CD8-positive, alpha-beta memory T cell (primary cell): ENCODE results near the gene CCDC88C. TPM values are rescaled to one million over a fixed set of nuclear protein-coding genes. Genes with fewer than 3 reads are reported as not detected.
"Not testable (repeated sequence)": the region's sequence is repeated elsewhere in the genome, so short reads cannot be mapped to it uniquely, and the experiment has no call there.

ENCODE experiments used
- CTCF ChIA-PET: fragments of 350-600 bp; sonication (Branson Sonifier 250); formaldehyde crosslinking; loops from one replicate; lab custom pipeline; 2021; ENCODE audit warnings: antibody characterized with exemption; lab: Charles Lee
- POLR2A ChIA-PET: fragments of 350-600 bp; sonication (Branson Sonifier 250); formaldehyde crosslinking; loops from one replicate; lab custom pipeline; 2021; ENCODE audit warnings: antibody characterized with exemption; lab: Charles Lee
- DNase-seq, 5 donors: peaks; one replicate each; pipeline versions ENCODE4 v3.0.0 to v3.0.0-alpha.2; 2020 to 2022; ENCODE audit warnings: mixed read lengths in 1 of 5
- H3K27ac ChIP-seq: one replicate; pipeline ENCODE4 v1.7.0; 2013; ENCODE audit warnings: low read depth, mild to moderate bottlenecking, low read length, moderate library complexity
- H3K27me3 ChIP-seq: 2 replicates; pipeline ENCODE4 v1.7.0; 2013; ENCODE audit warnings: low read length, mild to moderate bottlenecking; ENCODE audit not compliant: insufficient read depth, poor library complexity, severe bottlenecking
- H3K36me3 ChIP-seq: 2 replicates; pipeline ENCODE4 v1.7.0; 2013; ENCODE audit warnings: mild to moderate bottlenecking, low read length, moderate library complexity; ENCODE audit not compliant: insufficient read depth
- H3K4me1 ChIP-seq: 2 replicates; pipeline ENCODE4 v1.7.0; 2013; ENCODE audit warnings: mild to moderate bottlenecking, low read length, moderate library complexity; ENCODE audit not compliant: insufficient read depth
- H3K4me3 ChIP-seq: 2 replicates; pipeline ENCODE4 v1.7.0; 2013; ENCODE audit warnings: mild to moderate bottlenecking, low read length
- H3K9me3 ChIP-seq: 2 replicates; pipeline ENCODE4 v1.7.0; 2013; ENCODE audit warnings: mild to moderate bottlenecking, low read length
- H3K27ac Mint-ChIP-seq, 8 donors: one replicate each; pipeline ENCODE4 v1.8.0; 2020 to 2021; ENCODE audit warnings: mixed read lengths in 8 of 8, mild to moderate bottlenecking in 6 of 8, inconsistent platforms in 3 of 8, moderate library complexity in 3 of 8
- H3K27me3 Mint-ChIP-seq, 2 donors: one replicate each; pipeline ENCODE4 v1.8.0; 2020 to 2021; ENCODE audit warnings: mixed read lengths in 2 of 2, mild to moderate bottlenecking in 1 of 2, moderate library complexity in 1 of 2
- H3K36me3 Mint-ChIP-seq, 3 donors: one replicate each; pipeline ENCODE4 v1.8.0; 2020 to 2021; ENCODE audit warnings: mixed read lengths in 3 of 3, inconsistent platforms in 1 of 3, mild to moderate bottlenecking in 1 of 3
- H3K4me1 Mint-ChIP-seq, 3 donors: one replicate each; pipeline ENCODE4 v1.8.0; 2020 to 2021; ENCODE audit warnings: mixed read lengths in 3 of 3, inconsistent platforms in 1 of 3, mild to moderate bottlenecking in 1 of 3
- H3K4me3 Mint-ChIP-seq, 7 donors: one replicate each; pipeline ENCODE4 v1.8.0; 2020 to 2021; ENCODE audit warnings: mixed read lengths in 7 of 7, mild to moderate bottlenecking in 6 of 7, moderate library complexity in 4 of 7, inconsistent platforms in 2 of 7
- H3K9me3 Mint-ChIP-seq, 5 donors: one replicate each; pipeline ENCODE4 v1.8.0; 2020 to 2022; ENCODE audit warnings: mixed read lengths in 5 of 5, mild to moderate bottlenecking in 3 of 5, moderate library complexity in 2 of 5, inconsistent platforms in 1 of 5
- polyA plus RNA-seq: library from polyadenylated mRNA; unstranded; fragments of 300-500 nt; fragmentation: Illumina TruSeq; gene quantifications from one replicate; pipeline ENCODE4 v1.2.3, GENCODE V29; 2021
- total RNA-seq, 2 experiments: library from RNA; stranded (reverse); gene quantifications; one replicate each; pipeline ENCODE4 v1.2.3, GENCODE V29; 2021

Gene CCDC88C
- total and polyA plus RNA-seq, 3 experiments from 2014 or later = 42.3 to 74.1 (median 71.7) TPM

GRCh38 chr14:91246051-91246852, 171.4 kb downstream of the CCDC88C start:
- DNase-seq = peak; percentile 63 to 93 (median 83)
- H3K4me1 ChIP-seq = peaks cover 91% of the 10 kb centered on the region
- peaks cover 85 to 96% (median 95%) of the 10 kb centered on the region in 3 donors for H3K4me1 Mint-ChIP-seq
- peaks cover 0 to 2% (median 1%) of the 10 kb centered on the region in 5 donors for H3K9me3 Mint-ChIP-seq
- ChIA-PET POLR2A (interaction anchor here (1.0 to 4.8 kb wide), 6 partner anchors 10 to 71 kb away, joined by 3 to 88 read pairs (median 4); no protein-coding TSS in a partner anchor), CTCF (interaction anchor here (0.7 to 6.9 kb wide), 9 partner anchors 17 to 182 kb away, joined by 3 to 43 read pairs (median 4); no protein-coding TSS in a partner anchor)
- peaks cover 0 to 5% of the 10 kb centered on the region in 2 donors for H3K27me3 Mint-ChIP-seq
- H3K27ac ChIP-seq = peak overlapping the region; percentile 94
- peak overlapping the region; percentile 76 to 92 (median 85) for H3K4me3 Mint-ChIP-seq
- H3K36me3 ChIP-seq = no peaks in the 10 kb centered on the region
- H3K36me3 Mint-ChIP-seq = peaks cover 8 to 27% (median 16%) of the 10 kb centered on the region in 3 donors
- peak overlapping the region; percentile 20 for H3K4me3 ChIP-seq
- no peaks in the 10 kb centered on the region for H3K9me3 ChIP-seq
- peak overlapping the region; percentile 85 to 100 (median 94) for H3K27ac Mint-ChIP-seq
- no peaks in the 10 kb centered on the region for H3K27me3 ChIP-seq

DNA sequence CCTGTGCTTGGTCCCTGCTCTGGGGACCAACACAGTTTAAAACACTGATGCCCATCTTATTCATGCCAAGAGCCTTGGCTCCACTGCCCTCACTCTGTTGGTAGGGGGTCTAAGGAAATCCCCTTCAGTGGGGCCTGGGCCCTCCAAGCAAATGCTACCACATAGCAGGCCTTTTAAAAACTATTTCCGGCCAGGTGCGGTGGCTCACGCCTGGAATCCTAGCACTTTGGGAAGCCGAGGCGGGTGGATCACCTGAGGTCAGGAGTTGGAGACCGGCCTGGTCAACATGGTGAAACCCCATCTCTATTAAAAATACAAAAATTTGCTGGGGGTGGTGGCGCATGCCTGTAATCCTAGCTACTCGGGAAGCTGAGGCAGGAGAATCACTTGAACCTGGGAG, 172.0 kb downstream of the CCDC88C start:
- H3K4me1 ChIP-seq = peaks cover 91% of the 10 kb centered on the region
- Mint-ChIP-seq H3K36me3 (peaks cover 8 to 28% (median 17%) of the 10 kb centered on the region in 3 donors), H3K4me1 (peaks cover 85 to 97% (median 95%) of the 10 kb centered on the region in 3 donors), H3K4me3 (peak overlapping the region; percentile 76 to 92 (median 85)), H3K27ac (peak overlapping the region; percentile 85 to 100 (median 94))
- H3K27me3 ChIP-seq, H3K9me3 ChIP-seq, H3K27me3 Mint-ChIP-seq, H3K9me3 Mint-ChIP-seq, H3K36me3 ChIP-seq: not testable (repeated sequence)
- peak in 1 of 5 donors; percentile 59 for DNase-seq
- ChIA-PET POLR2A (interaction anchor here (0.7 to 4.8 kb wide), 9 partner anchors 9 to 275 kb away, joined by 3 to 88 read pairs (median 5); partner anchors contain the start of gene RPS6KA5), CTCF (interaction anchor here (0.7 to 6.9 kb wide), 13 partner anchors 13 to 342 kb away, joined by 3 to 43 read pairs (median 5); no protein-coding TSS in a partner anchor)
- H3K4me3 ChIP-seq = peak overlapping the region; percentile 47
- peak overlapping the region; percentile 94 for H3K27ac ChIP-seq

DNA sequence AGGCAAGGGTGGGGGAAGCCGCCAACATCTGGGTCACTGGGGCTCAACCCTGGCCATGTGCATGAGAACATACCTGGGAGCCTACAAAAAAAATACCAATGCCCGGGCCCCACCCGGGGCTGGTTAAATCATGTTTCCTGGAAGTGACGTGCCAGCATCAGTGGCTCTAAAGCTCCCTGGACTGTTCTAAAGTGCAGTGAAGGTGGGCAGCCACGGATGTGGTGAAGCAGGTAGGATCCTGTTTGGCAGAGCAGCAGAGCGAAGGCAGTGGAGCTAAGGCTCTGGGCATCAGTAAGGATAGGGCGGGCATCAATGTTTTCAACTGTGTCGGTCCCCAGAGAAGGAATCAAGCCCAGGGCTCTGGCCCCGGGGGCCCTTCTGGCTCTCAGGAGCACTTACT, 172.6 kb downstream of the CCDC88C start:
- peak overlapping the region; percentile 94 for H3K27ac ChIP-seq
- peak overlapping the region; percentile 82 for H3K4me3 ChIP-seq
- Mint-ChIP-seq H3K4me3 (peak overlapping the region; percentile 87 to 95 (median 92)), H3K27me3 (peaks cover 0 to 5% of the 10 kb centered on the region in 2 donors), H3K4me1 (peaks cover 85 to 97% (median 95%) of the 10 kb centered on the region in 3 donors), H3K9me3 (peaks cover 0 to 2% (median 1%) of the 10 kb centered on the region in 5 donors), H3K27ac (peak overlapping the region; percentile 85 to 100 (median 94)), H3K36me3 (peaks cover 8 to 30% (median 17%) of the 10 kb centered on the region in 3 donors)
- no peaks in the 10 kb centered on the region for H3K36me3 ChIP-seq
- no peaks in the 10 kb centered on the region for H3K27me3 ChIP-seq
- peak; percentile 54 to 88 (median 72) for DNase-seq
- CTCF ChIA-PET = interaction anchor here (1.0 to 6.9 kb wide), 13 partner anchors 11 to 342 kb away, joined by 3 to 43 read pairs (median 3); no protein-coding TSS in a partner anchor
- peaks cover 85% of the 10 kb centered on the region for H3K4me1 ChIP-seq
- no peaks in the 10 kb centered on the region for H3K9me3 ChIP-seq
- POLR2A ChIA-PET = interaction anchor here (0.7 to 5.1 kb wide), 12 partner anchors 7 to 275 kb away, joined by 3 to 88 read pairs (median 5); partner anchors contain the start of gene RPS6KA5

GRCh38 chr14:91244501-91244901, 173.1 kb downstream of the CCDC88C start, which contains the start of gene GPR68:
Gene GPR68, minus strand, starts transcription at chr14:91244704. Its CDS starts 9,654 bp downstream, at chr14:91235050.
- peaks cover 0 to 2% (median 1%) of the 10 kb centered on the region in 5 donors for H3K9me3 Mint-ChIP-seq
- CTCF ChIA-PET = interaction anchor here (1.0 to 6.9 kb wide), 13 partner anchors 7 to 341 kb away, joined by 3 to 43 read pairs (median 5); no protein-coding TSS in a partner anchor
- H3K27ac Mint-ChIP-seq = peak within 1 kb of the TSS; percentile 85 to 100 (median 94)
- H3K9me3 ChIP-seq = no peaks in the 10 kb centered on the region
- H3K36me3 Mint-ChIP-seq = peaks cover 12 to 34% (median 18%) of the 10 kb centered on the region in 3 donors
- peak within 1 kb of the TSS; percentile 82 for H3K4me3 ChIP-seq
- H3K4me1 ChIP-seq = peaks cover 80% of the 10 kb centered on the region
- POLR2A ChIA-PET = interaction anchor here (0.7 to 5.1 kb wide), 10 partner anchors 7 to 184 kb away, joined by 3 to 88 read pairs (median 6); partner anchors contain the start of gene RPS6KA5
- peaks cover 0 to 5% of the 10 kb centered on the region in 2 donors for H3K27me3 Mint-ChIP-seq
- H3K27ac ChIP-seq = peak within 1 kb of the TSS; percentile 94
- DNase-seq = peak in 2 of 5 donors; percentile 29 to 62
- H3K27me3 ChIP-seq = no peaks in the 10 kb centered on the region
- H3K4me3 Mint-ChIP-seq = peak within 1 kb of the TSS; percentile 87 to 95 (median 92)
- no peaks in the 10 kb centered on the region for H3K36me3 ChIP-seq
- H3K4me1 Mint-ChIP-seq = peaks cover 84 to 97% (median 95%) of the 10 kb centered on the region in 3 donors

- Mint-ChIP-seq H3K9me3 (peaks cover 0 to 2% (median 1%) of the 10 kb centered on the region in 5 donors), H3K27ac (peak overlapping the region; percentile 85 to 100 (median 94)), H3K4me3 (peak overlapping the region; percentile 87 to 95 (median 92)), H3K27me3 (peaks cover 0 to 5% of the 10 kb centered on the region in 2 donors), H3K4me1 (peaks cover 90 to 99% (median 98%) of the 10 kb centered on the region in 3 donors), H3K36me3 (peaks cover 12 to 43% (median 21%) of the 10 kb centered on the region in 3 donors)
- Histone ChIP-seq H3K36me3 (peaks cover 4% of the 10 kb centered on the region), H3K4me3 (peak overlapping the region; percentile 82), H3K4me1 (peaks cover 83% of the 10 kb centered on the region), H3K27me3 (no peaks in the 10 kb centered on the region), H3K9me3 (no peaks in the 10 kb centered on the region), H3K27ac (peak overlapping the region; percentile 94)
- DNase-seq = no peak
- ChIA-PET POLR2A (interaction anchor here (0.5 to 5.1 kb wide), 14 partner anchors 9 to 178 kb away, joined by 3 to 88 read pairs (median 5); no protein-coding TSS in a partner anchor), CTCF (interaction anchor here (0.7 to 6.9 kb wide), 18 partner anchors 9 to 340 kb away, joined by 3 to 43 read pairs (median 4); no protein-coding TSS in a partner anchor)
Measured at GRCh38 chr14:91243074-91243471, 174.5 kb downstream of the CCDC88C start.

GRCh38 chr14:91242635-91243034, 175.0 kb downstream of the CCDC88C start:
- Histone ChIP-seq H3K9me3 (no peaks in the 10 kb centered on the region), H3K36me3 (peaks cover 6% of the 10 kb centered on the region), H3K27ac (peak overlapping the region; percentile 94), H3K27me3 (no peaks in the 10 kb centered on the region), H3K4me1 (peaks cover 79% of the 10 kb centered on the region), H3K4me3 (peak overlapping the region; percentile 82)
- peak overlapping the region; percentile 87 to 95 (median 92) for H3K4me3 Mint-ChIP-seq
- H3K4me1 Mint-ChIP-seq = peaks cover 90 to 99% (median 98%) of the 10 kb centered on the region in 3 donors
- peaks cover 14 to 47% (median 21%) of the 10 kb centered on the region in 3 donors for H3K36me3 Mint-ChIP-seq
- peak overlapping the region; percentile 85 to 100 (median 94) for H3K27ac Mint-ChIP-seq
- DNase-seq = no peak
- peaks cover 0 to 5% of the 10 kb centered on the region in 2 donors for H3K27me3 Mint-ChIP-seq
- ChIA-PET CTCF (interaction anchor here (0.9 to 6.9 kb wide), 9 partner anchors 9 to 128 kb away, joined by 3 to 43 read pairs (median 4); no protein-coding TSS in a partner anchor), POLR2A (interaction anchor here (1.0 to 5.1 kb wide), 9 partner anchors 9 to 49 kb away, joined by 3 to 88 read pairs (median 6); no protein-coding TSS in a partner anchor)
- peaks cover 0 to 2% (median 1%) of the 10 kb centered on the region in 5 donors for H3K9me3 Mint-ChIP-seq

DNA sequence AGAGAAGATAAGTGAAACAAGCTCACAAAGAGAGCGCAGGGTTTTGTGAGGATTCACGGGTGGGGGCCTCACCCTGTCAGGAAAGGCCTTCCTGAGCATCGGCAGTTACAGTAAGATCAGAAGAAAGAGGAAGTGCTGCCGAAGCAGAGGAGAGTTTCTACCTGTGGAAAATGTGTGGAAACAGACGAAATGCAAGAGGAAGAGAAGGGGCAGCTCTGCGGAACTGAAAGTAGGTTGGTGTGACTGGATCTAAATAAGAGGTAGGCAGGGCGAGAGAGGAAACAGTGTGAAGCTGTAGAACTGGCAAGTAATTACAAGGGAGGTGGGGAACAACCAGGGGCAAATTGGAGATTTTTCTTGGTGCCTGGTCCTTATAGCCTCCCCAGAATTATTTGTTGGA, 175.8 kb downstream of the CCDC88C start:
- Mint-ChIP-seq H3K27ac (peak overlapping the region; percentile 85 to 100 (median 94)), H3K27me3 (peaks cover 0 to 5% of the 10 kb centered on the region in 2 donors), H3K9me3 (peaks cover 0 to 2% (median 1%) of the 10 kb centered on the region in 5 donors), H3K4me3 (peak overlapping the region; percentile 87 to 95 (median 92)), H3K36me3 (peaks cover 11 to 48% (median 16%) of the 10 kb centered on the region in 3 donors), H3K4me1 (peaks cover 84 to 97% (median 92%) of the 10 kb centered on the region in 3 donors)
- no peaks in the 10 kb centered on the region for H3K27me3 ChIP-seq
- ChIA-PET CTCF (interaction anchor here (1.0 to 6.9 kb wide), 7 partner anchors 10 to 69 kb away, joined by 3 to 43 read pairs (median 19); no protein-coding TSS in a partner anchor), POLR2A (interaction anchor here (1.4 to 5.1 kb wide), 4 partner anchors 10 to 16 kb away, joined by 6 to 29 read pairs (median 8); no protein-coding TSS in a partner anchor)
- no peaks in the 10 kb centered on the region for H3K9me3 ChIP-seq
- peak in 2 of 5 donors; percentile 37 to 60 for DNase-seq
- H3K4me1 ChIP-seq = peaks cover 73% of the 10 kb centered on the region
- peak overlapping the region; percentile 56 for H3K4me3 ChIP-seq
- peak overlapping the region; percentile 57 for H3K27ac ChIP-seq
- H3K36me3 ChIP-seq = peaks cover 6% of the 10 kb centered on the region
